Measurements from ENCODE around the gene MTRFR. TPM values are rescaled to one million over a fixed set of nuclear protein-coding genes. Genes with fewer than 3 reads are reported as not detected.

Gene MTRFR
- total RNA-seq, 1 experiment from 2014 or later: 21.0 TPM

- POLR2A ChIA-PET: no interaction called here
Observed at GRCh38 chr12:123280971-123281370, 47.7 kb downstream of the MTRFR start.

GRCh38 chr12:123282111-123282510, 48.9 kb downstream of the MTRFR start:
- no peaks in the 10 kb centered on the region for H3K4me1 ChIP-seq
- DNase-seq: no peak
- no peaks in the 10 kb centered on the region for H3K9me3 ChIP-seq
- no peak overlapping the region for H3K4me3 ChIP-seq (ENCODE audit: low read depth, low read length)
- Mint-ChIP-seq H3K4me1 (ENCODE audit: low read depth, unreplicated experiment) (no peaks in the 10 kb centered on the region), H3K27ac (ENCODE audit: unreplicated experiment) (no peak overlapping the region), H3K9me3 (ENCODE audit: unreplicated experiment) (no peaks in the 10 kb centered on the region), H3K36me3 (ENCODE audit: insufficient read depth, unreplicated experiment) (peaks cover 15% of the 10 kb centered on the region), H3K27me3 (ENCODE audit: insufficient read depth, unreplicated experiment) (no peaks in the 10 kb centered on the region), H3K4me3 (ENCODE audit: unreplicated experiment) (no peak overlapping the region)
- intact Hi-C loops (cut with micrococcal nuclease; ENCODE audit: unreplicated experiment): no loop called here
- no peaks in the 10 kb centered on the region for H3K27me3 ChIP-seq (replicated peaks; ENCODE audit: control insufficient read depth, insufficient read depth, low read length)
- no peak for TF ChIP-seq CTCF (IDR thresholded peaks at IDR 0.05; ENCODE audit: insufficient read depth in 1 of 2, low read depth in 1 of 2, low read length in 1 of 2, severe bottlenecking in 1 of 2, unreplicated experiment in 1 of 2)
- no TSS peak for BruUV-seq (replicated peaks)
- H3K36me3 ChIP-seq (ENCODE audit: control insufficient read depth, insufficient read depth, low read length): no peaks in the 10 kb centered on the region
- CTCF ChIA-PET: no interaction called here
- POLR2A ChIA-PET: no interaction called here

More at GRCh38 chr12:123280971-123281370, 47.7 kb downstream of the MTRFR start:
- H3K9me3 ChIP-seq: no peaks in the 10 kb centered on the region
- H3K4me3 Mint-ChIP-seq (ENCODE audit: unreplicated experiment): no peak overlapping the region
- DNase-seq: no peak
- H3K36me3 Mint-ChIP-seq (ENCODE audit: insufficient read depth, unreplicated experiment): peaks cover 3% of the 10 kb centered on the region
- intact Hi-C loops (cut with micrococcal nuclease; ENCODE audit: unreplicated experiment): no loop called here
- no peak overlapping the region for H3K27ac Mint-ChIP-seq (ENCODE audit: unreplicated experiment)
- H3K4me1 ChIP-seq: no peaks in the 10 kb centered on the region
- H3K27me3 Mint-ChIP-seq (ENCODE audit: insufficient read depth, unreplicated experiment): no peaks in the 10 kb centered on the region
- no peak for TF ChIP-seq CTCF (IDR thresholded peaks at IDR 0.05; ENCODE audit: insufficient read depth in 1 of 2, low read depth in 1 of 2, low read length in 1 of 2, severe bottlenecking in 1 of 2, unreplicated experiment in 1 of 2)
- H3K36me3 ChIP-seq (ENCODE audit: control insufficient read depth, insufficient read depth, low read length): no peaks in the 10 kb centered on the region
- no peaks in the 10 kb centered on the region for H3K9me3 Mint-ChIP-seq (ENCODE audit: unreplicated experiment)
- H3K4me3 ChIP-seq (ENCODE audit: low read depth, low read length): no peak overlapping the region
- no peaks in the 10 kb centered on the region for H3K4me1 Mint-ChIP-seq (ENCODE audit: low read depth, unreplicated experiment)
- CTCF ChIA-PET: no interaction called here
- no TSS peak for BruUV-seq (replicated peaks)
- no peaks in the 10 kb centered on the region for H3K27me3 ChIP-seq (replicated peaks; ENCODE audit: control insufficient read depth, insufficient read depth, low read length)

GRCh38 chr12:123283461-123283860, 50.2 kb downstream of the MTRFR start:
- no peak overlapping the region for H3K4me3 Mint-ChIP-seq (ENCODE audit: unreplicated experiment)
- H3K27ac Mint-ChIP-seq (ENCODE audit: unreplicated experiment): no peak overlapping the region
- ChIA-PET CTCF (no interaction called here), POLR2A (interaction anchor here (0.6 kb wide), 2 partner anchors 81 to 108 kb away, joined by 3 to 4 read pairs; partner anchors contain the start of gene SBNO1)
- no peak overlapping the region for H3K4me3 ChIP-seq (ENCODE audit: low read depth, low read length)
- no peaks in the 10 kb centered on the region for H3K9me3 ChIP-seq
- H3K36me3 Mint-ChIP-seq (ENCODE audit: insufficient read depth, unreplicated experiment): peaks cover 22% of the 10 kb centered on the region
- H3K27me3 ChIP-seq (replicated peaks; ENCODE audit: control insufficient read depth, insufficient read depth, low read length): no peaks in the 10 kb centered on the region
- no peaks in the 10 kb centered on the region for H3K4me1 ChIP-seq
- intact Hi-C loops (cut with micrococcal nuclease; ENCODE audit: unreplicated experiment): no loop called here
- H3K9me3 Mint-ChIP-seq (ENCODE audit: unreplicated experiment): no peaks in the 10 kb centered on the region
- BruUV-seq (replicated peaks): no TSS peak
- H3K36me3 ChIP-seq (ENCODE audit: control insufficient read depth, insufficient read depth, low read length): no peaks in the 10 kb centered on the region
- DNase-seq: no peak
- no peaks in the 10 kb centered on the region for H3K4me1 Mint-ChIP-seq (ENCODE audit: low read depth, unreplicated experiment)
- no peaks in the 10 kb centered on the region for H3K27me3 Mint-ChIP-seq (ENCODE audit: insufficient read depth, unreplicated experiment)
- no peak for TF ChIP-seq CTCF (IDR thresholded peaks at IDR 0.05; ENCODE audit: insufficient read depth in 1 of 2, low read depth in 1 of 2, low read length in 1 of 2, severe bottlenecking in 1 of 2, unreplicated experiment in 1 of 2)
